HG03064 (cell line): Measurements from ENCODE around the gene SSH2.
A peak's percentile ranks its signal among the peaks of the same experiment; 100 is the strongest.
"Not testable (repeated sequence)": the region's sequence is repeated elsewhere in the genome, so short reads cannot be mapped to it uniquely, and the experiment has no call there.

ENCODE experiments used
- ATAC-seq: cut with Tn5 transposase; IDR thresholded peaks from one replicate; pipeline ENCODE4 v1.9.1; 2021; ENCODE audit warnings: low read depth; ENCODE audit not compliant: unreplicated experiment

Gene SSH2

GRCh38 chr17:29791336-29792080, 138.5 kb downstream of the SSH2 start:
- no peak for ATAC-seq

DNA sequence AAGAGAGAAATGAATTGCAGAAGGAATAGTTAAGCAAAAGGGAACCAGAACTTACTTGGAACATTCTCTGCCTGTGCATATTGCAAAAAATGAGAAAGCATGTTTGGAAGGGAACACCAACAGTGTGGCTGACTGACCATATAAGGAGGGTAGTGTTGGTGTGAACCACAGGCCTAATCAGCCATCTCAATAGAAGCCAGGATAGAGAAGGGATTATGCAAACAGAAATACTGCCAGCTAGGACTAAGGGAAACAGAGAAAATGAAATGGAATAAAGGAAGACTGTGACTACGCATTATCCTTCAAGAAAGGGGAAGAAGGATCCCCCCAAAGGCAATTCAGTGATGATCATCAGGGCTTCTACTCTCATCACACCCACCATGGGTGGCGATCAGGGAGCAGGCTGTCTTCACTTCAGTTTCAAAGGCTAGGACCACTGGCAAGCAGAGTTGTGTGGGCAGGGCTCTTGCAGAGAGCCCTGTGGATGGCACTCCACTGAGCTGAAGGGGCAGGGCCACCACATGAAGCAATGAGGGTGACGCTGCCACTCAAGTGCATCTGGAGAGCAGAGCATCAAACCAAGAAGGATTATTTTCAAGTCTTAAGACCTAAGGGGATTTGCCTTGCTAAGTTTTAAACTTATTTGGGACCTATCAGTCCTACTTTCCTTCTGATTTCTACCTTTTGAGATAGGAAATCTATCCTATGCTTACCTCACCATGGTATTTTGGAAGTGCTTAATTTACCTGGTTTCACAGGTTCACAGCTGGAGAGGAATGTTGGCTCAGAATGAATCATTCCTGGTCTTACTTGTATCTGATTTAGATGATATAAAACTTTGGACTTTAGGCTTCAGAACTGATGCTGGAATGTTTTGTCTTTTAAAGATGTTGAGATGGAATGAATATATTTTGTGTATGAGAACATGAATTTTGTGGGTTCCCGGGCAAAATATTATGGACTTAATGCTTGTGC, 140.5 kb downstream of the SSH2 start:
- ATAC-seq: no peak

DNA sequence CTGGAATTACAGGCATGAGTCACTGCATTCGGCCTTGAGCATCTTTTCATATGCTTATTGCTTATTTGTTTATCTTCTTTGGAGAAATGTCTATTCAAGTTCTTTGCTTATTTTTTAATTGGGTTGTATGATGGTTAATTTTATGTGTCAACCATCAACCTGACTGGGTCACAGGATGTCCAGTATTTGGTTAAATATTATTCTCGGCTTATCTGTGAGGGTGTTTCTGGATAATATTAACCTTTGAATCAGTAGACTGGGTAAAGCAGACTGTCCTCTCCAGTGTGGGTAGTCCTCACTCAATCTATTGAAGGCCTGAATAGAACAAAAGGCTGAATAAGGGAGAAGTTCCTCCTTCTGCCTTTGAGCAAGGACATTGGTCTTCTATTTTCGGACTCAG, 142.0 kb downstream of the SSH2 start:
- ATAC-seq: no peak

DNA sequence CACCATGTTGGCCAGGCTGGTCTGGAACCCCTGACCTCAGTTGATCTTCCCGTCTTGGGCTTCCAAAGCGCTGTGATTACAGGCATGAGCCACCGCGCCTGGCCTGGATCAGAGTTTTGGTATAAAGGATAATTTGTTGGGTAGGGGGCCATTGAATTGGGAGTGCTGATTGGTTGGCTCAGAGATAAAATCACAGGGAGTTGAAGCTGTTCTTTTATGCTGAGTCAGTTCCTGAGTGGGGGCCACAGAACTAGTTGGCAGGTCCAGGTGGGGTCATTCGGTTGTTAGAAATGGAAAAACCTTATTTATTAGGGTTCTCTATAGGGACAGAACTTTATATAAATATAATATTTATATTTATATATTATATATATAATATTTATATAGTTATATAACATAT, 147.1 kb downstream of the SSH2 start:
- no peak for ATAC-seq

- not testable (repeated sequence) for ATAC-seq
Measured at GRCh38 chr17:29779812-29780190, 150.2 kb downstream of the SSH2 start.

DNA sequence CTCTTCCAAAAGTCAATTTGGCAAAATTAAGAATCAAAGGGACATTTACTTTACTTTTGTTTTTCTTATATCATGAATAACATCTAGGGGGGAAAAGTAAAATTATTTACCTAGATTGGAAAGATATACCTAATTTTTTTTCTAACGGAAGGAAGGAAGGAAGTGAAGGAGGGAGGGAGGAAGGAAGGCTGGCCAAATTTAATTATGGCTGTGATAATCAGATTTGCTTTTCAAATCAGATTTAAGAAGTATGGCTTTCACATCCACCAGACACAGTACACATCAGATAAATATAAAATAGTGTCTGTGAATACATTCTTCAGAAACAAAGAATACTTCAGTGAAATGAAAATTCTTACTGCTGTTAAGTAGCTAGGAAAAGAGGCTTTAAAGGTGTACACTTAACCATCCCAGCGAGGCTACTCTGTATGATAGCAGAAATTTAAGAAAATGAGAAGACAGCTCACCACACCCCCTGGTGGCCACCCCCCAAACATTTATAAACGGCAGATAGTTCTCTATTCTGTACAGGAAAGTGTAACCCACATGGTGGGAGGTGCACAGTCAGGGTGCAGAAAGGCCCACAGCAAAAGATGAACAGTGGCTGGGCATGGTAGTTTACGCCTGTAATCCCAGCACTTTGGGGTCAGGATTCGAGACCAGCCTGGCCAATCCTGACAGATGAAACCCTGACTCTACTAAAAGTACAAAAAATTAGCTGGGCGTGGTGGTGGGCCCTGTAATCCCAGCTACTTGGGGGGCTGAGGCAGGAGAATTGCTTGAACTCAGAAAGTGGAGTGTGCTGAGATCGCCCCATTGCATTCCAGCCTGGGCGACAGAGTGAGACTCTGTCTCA, 150.8 kb downstream of the SSH2 start:
- no peak for ATAC-seq

DNA sequence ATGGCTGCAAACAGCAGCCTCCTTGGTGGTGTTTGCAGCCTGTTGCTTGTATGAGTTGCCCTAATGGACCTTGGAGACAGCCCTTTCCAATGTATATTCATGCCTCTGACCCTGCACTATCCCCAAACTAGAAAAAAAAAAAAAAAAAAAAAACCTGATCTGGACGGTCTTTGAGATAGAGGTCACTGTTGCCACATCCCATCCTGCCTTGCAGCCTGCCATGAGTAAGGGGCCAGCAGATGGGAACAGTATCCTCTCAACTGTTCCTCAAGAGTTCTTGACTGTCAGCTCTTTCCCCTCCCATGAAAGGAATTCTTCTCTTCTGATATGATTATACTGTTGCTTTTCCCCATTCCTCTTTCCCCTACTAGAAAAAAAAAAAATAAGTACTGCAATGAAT, 152.4 kb downstream of the SSH2 start:
- ATAC-seq: no peak

DNA sequence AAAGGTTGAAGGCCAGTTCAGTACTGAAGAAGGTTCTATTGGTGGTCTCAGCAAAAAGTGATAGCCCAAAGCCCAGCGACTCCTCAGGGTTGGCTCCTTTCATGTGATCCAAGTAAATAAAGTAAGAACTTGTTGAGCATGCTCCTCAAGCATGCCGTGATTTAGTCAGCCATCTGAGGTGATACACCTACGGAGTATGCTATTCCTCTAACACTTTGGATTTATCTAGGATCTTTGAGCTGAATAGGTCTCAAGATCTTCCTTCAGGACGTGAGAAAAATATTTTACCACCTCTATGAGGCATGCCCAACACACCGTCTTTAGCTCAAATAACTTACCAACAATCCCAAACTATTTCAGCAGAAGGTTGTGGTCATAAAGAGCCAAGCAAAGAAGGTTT, 154.0 kb downstream of the SSH2 start:
- no peak for ATAC-seq

DNA sequence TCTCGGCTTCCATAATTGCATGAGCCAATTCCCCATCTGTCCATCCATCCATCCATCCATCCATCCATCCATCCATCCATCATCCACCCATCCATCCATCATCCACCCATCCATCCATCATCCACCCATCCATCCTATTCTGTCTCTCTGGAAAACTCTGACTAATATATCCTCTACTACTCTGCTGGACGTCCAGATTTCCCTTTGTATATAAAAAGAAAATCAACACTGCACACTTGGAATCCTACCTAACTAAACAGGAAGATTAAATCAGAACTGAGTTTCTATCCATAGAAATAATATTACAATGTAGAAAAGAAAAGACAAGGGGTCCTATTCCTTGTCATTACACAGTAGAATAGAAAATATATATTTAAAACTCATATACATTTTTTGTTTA, 157.0 kb downstream of the SSH2 start:
- ATAC-seq: no peak

- no peak for ATAC-seq
Measured at GRCh38 chr17:29771546-29771945, 158.5 kb downstream of the SSH2 start.

GRCh38 chr17:29769225-29769624, 160.8 kb downstream of the SSH2 start:
- no peak for ATAC-seq

GRCh38 chr17:29766796-29767327, 163.2 kb downstream of the SSH2 start:
- no peak for ATAC-seq

- ATAC-seq: no peak
Measured at GRCh38 chr17:29764748-29765147, 165.3 kb downstream of the SSH2 start.

DNA sequence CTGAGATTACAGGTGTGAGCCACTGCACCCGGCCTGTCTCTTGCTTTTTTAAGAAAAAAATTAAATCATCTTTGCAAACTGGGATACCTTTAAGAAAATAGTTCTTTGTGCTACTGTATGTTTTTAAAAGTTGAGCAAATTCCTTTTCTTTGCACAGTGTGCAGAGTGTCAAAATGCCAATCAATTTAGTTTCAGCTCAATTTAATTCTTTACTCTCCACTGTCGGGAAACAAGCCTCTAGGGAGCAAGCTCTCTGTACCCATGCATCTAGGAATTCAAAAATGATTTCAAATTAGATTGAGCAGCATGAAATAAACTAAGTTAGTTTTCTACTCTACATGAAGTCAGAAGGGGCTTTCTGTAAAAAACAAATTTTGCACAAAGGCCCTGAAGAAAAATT, 165.8 kb downstream of the SSH2 start:
- ATAC-seq: no peak

- no peak for ATAC-seq
Measured at GRCh38 chr17:29763273-29763672, 166.8 kb downstream of the SSH2 start.

GRCh38 chr17:29761040-29761761, 168.8 kb downstream of the SSH2 start:
- peak; percentile 60 for ATAC-seq

DNA sequence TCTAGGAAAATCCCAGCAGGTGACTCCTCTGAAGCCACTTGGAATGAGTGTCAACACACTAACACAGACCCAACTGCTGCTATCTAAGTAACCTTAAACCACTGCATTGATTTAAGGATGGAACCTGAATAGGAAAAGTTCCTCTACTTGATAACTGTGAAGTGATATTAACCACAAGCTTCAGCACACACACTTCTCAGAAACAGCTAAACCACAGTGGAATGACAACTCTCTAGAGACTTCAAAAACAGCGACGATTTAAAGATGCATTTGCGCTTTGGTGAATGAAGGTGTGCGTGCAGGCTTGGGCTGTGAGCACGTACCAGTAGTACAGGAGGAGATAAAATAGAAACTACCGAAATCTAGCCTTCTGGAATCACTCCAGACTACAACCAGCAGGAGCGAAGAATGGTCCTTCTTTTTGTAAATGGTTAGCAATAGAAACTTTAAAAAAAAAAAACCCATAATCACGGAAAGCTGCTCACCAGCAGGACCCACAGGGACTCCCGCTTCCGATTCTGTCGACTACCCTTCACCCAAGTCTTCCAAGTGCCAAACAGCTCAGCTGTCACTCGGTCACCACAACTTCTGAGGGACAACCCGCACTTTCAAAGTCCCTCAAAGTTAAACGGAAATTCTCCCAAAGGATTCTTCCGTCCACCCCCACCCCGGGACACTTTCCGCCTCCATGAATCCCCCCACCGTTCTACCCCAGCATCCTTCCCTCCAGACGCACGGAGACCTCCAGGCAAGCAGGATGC, 169.6 kb downstream of the SSH2 start:
- ATAC-seq: no peak

- no peak for ATAC-seq
Measured at GRCh38 chr17:29758255-29758654, 171.8 kb downstream of the SSH2 start.

GRCh38 chr17:29757788-29758187, 172.2 kb downstream of the SSH2 start:
- no peak for ATAC-seq
